HG02571 (cell line): ENCODE results near the gene CNOT11.
"Not testable (repeated sequence)": the region's sequence is repeated elsewhere in the genome, so short reads cannot be mapped to it uniquely, and the experiment has no call there.

Source experiments
- ATAC-seq: cut with Tn5 transposase; IDR thresholded peaks from one replicate; pipeline ENCODE4 v1.9.1; 2021; ENCODE audit warnings: mild to moderate bottlenecking, moderate library complexity; ENCODE audit not compliant: unreplicated experiment

CNOT11 gene

GRCh38 chr2:101307950-101308431 is 55.3 kb downstream of the CNOT11 start:
- peak; percentile 14 for ATAC-seq

DNA sequence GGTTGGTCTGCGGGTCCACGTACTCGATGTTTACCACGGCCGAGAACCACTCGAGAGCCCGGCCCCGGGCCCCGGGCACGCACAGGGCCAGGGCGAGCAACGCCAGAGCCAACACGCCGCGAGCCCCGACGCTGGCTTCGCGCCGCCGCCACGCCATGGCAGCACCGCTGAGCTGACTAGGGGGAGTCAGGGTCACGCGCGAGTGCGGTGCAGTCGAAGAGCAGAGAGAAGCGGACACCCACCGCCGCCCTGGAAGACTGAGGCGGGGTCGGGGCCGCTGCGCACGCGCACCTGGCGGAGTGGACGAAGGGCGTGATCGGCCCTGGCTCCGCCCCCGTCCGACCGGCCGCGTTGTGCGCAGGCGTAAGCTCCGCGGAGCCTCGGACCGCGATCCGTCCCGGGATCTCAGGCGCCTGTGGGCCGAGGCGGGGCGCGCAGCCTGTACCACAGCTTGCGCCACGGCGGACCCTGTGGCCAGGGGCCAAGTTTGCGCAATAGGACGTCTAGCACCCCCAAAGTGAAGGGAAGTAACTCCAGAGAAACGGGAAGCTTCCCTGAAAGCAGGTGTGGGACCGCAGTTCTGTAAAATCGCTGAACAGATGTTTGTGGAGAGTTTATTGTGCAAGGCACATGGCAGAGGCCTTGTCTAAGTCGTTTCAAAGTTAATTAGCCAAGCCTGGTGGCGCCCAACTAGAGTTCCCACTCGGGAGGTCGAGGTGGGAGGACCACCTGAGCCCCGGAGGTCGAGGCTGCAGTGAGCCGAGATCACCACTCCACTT is 55.9 kb downstream of the CNOT11 start, which contains the start of gene RNF149:
TSS of gene RNF149 (minus strand) at position 270 of the 779 bp plus-strand sequence. CDS start at position 157, 113 bp downstream.
- peak; percentile 55 for ATAC-seq

GRCh38 chr2:101310090-101310833 is 57.6 kb downstream of the CNOT11 start:
- ATAC-seq: no peak

GRCh38 chr2:101310834-101311695 is 58.4 kb downstream of the CNOT11 start:
- ATAC-seq: no peak

DNA sequence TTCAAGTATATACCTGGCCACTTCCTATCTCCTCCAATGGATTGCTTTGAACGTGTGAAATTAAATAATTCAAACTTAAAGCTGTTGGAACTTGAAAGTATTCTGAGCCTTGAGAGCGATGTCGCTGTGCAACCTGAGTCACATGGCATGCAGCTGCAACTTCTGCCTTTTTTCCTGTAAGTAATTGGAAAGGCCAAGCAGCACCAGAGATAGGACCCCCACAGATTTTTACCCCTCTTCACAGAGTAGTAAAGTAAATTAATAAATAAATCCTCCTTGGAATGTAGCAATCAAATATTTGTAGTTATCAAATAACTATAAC is 59.0 kb downstream of the CNOT11 start:
- no peak for ATAC-seq

DNA sequence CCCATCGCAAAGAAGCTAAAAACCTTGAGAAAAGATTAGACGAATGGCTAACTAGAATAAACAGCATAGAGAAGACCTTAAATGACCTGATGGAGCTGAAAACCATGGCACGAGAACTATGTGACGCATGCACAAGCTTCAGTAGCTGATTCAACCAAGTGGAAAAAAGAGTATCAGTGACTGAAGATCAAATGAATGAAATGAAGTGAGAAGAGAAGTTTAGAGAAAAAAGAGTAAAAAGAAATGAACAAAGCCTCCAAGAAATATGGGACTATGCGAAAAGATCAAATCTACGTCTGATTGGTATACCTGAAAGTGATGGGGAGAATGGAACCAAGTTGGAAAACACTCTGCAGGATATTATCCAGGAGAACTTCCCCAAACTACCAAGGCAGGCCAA is 63.9 kb downstream of the CNOT11 start:
- not testable (repeated sequence) for ATAC-seq
